HepG2 (cell line): ENCODE results near the gene AIP. TPM values are rescaled to one million over a fixed set of nuclear protein-coding genes. Genes with fewer than 3 reads are reported as not detected.

ENCODE experiments used
- BCL6 ChIP-seq: IDR thresholded peaks from 2 replicates; pipeline ENCODE4 v1.6.1; 2016; ENCODE audit warnings: missing genetic modification reagents, missing compliant biosample characterization
- GABPB1 ChIP-seq: IDR thresholded peaks from 2 replicates; pipeline ENCODE4 v1.6.1; 2016; ENCODE audit warnings: mild to moderate bottlenecking, missing genetic modification reagents, moderate library complexity, missing compliant biosample characterization
- NFE2L2 ChIP-seq: fragments of 150-350 bp; IDR thresholded peaks from 2 replicates; pipeline ENCODE4 v1.6.1; 2014; ENCODE audit warnings: low read length
- RBFOX2 ChIP-seq: fragments of 200-400 bp; formaldehyde crosslinking; IDR thresholded peaks from 2 replicates; pipeline ENCODE4 v1.6.1; 2017; ENCODE audit warnings: low read depth, mild to moderate bottlenecking, low read length
- polyA plus RNA-seq, 8 experiments: library from polyadenylated mRNA; depleted of rRNA in 3 of 8; stranded (reverse) in 7 of 8; unstranded in 1 of 8; fragments of >200 nt; fragmentation: Illumina TruSeq in 4 of 8; extraction: Trizol in 4 of 8; gene quantifications; 2 replicates each; pipeline versions ENCODE4 v1.2.1 to v1.2.3, GENCODE V29; 2011 to 2016; ENCODE audit warnings: low read depth in 4 of 8, missing spikeins in 1 of 8, mixed read lengths in 1 of 8; ENCODE audit not compliant: insufficient read depth in 1 of 8
- total RNA-seq, 5 experiments: library from RNA; depleted of rRNA; stranded (reverse); fragments of >200 nt; fragmentation: Illumina TruSeq; extraction: Trizol; gene quantifications; 2 replicates each; pipeline ENCODE4 v1.2.3, GENCODE V29; 2016; ENCODE audit warnings: low read depth in 1 of 5
- TF ChIP-seq, protein P1 (sequence below): IDR thresholded peaks from 2 replicates; pipeline ENCODE4 v1.6.1; 2016; ENCODE audit warnings: mild to moderate bottlenecking
- TF ChIP-seq, protein P2 (sequence below): sonication (generic); formaldehyde crosslinking; IDR thresholded peaks from 2 replicates; pipeline ENCODE4 v1.4.0; 2020; ENCODE audit warnings: low read depth, missing genetic modification reagents
- TF ChIP-seq, protein P3 (sequence below): sonication (generic); formaldehyde crosslinking; IDR thresholded peaks from 2 replicates; pipeline ENCODE4 v1.5.1; 2020; ENCODE audit warnings: mild to moderate bottlenecking, missing genetic modification reagents

AIP gene
- total and polyA plus RNA-seq, 2 of the 13 experiments (the other 11 are each of a cell fraction or from before 2014, with no cell fraction given), result 51.8 to 110 TPM

DNA sequence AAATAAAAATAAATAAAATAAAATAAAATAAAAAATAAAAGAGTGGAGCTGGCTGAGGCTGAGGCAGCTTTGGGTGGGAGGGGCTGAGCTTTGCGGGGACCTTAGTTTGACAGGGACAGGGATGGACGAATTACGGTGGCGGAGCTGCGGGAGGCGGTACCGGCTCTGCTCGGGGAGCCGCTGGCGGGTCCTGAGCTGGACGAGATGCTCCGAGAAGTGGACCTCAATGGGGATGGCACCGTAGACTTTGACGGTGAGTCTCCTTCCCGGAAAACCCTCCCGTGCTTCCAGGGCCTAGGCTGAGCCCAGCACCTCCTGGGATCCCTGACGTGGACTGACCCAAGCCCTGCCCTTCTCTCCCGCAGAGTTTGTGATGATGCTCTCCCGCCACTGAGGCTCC is 24.6 kb upstream of the AIP start (continued):
- TF ChIP-seq, protein P1, sequence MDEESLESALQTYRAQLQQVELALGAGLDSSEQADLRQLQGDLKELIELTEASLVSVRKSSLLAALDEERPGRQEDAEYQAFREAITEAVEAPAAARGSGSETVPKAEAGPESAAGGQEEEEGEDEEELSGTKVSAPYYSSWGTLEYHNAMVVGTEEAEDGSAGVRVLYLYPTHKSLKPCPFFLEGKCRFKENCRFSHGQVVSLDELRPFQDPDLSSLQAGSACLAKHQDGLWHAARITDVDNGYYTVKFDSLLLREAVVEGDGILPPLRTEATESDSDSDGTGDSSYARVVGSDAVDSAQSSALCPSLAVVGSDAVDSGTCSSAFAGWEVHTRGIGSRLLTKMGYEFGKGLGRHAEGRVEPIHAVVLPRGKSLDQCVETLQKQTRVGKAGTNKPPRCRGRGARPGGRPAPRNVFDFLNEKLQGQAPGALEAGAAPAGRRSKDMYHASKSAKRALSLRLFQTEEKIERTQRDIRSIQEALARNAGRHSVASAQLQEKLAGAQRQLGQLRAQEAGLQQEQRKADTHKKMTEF (CRISPR knock-in tag), result no peak
- no peak for TF ChIP-seq RBFOX2
- TF ChIP-seq, protein P2, sequence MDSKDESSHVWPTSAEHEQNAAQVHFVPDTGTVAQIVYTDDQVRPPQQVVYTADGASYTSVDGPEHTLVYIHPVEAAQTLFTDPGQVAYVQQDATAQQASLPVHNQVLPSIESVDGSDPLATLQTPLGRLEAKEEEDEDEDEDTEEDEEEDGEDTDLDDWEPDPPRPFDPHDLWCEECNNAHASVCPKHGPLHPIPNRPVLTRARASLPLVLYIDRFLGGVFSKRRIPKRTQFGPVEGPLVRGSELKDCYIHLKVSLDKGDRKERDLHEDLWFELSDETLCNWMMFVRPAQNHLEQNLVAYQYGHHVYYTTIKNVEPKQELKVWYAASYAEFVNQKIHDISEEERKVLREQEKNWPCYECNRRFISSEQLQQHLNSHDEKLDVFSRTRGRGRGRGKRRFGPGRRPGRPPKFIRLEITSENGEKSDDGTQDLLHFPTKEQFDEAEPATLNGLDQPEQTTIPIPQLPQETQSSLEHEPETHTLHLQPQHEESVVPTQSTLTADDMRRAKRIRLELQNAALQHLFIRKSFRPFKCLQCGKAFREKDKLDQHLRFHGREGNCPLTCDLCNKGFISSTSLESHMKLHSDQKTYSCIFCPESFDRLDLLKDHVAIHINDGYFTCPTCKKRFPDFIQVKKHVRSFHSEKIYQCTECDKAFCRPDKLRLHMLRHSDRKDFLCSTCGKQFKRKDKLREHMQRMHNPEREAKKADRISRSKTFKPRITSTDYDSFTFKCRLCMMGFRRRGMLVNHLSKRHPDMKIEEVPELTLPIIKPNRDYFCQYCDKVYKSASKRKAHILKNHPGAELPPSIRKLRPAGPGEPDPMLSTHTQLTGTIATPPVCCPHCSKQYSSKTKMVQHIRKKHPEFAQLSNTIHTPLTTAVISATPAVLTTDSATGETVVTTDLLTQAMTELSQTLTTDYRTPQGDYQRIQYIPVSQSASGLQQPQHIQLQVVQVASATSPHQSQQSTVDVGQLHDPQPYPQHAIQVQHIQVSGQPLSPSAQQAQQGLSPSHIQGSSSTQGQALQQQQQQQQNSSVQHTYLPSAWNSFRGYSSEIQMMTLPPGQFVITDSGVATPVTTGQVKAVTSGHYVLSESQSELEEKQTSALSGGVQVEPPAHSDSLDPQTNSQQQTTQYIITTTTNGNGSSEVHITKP (CRISPR knock-in tag), result no peak
- no peak for TF ChIP-seq BCL6 (CRISPR knock-in tag)
- no peak for TF ChIP-seq NFE2L2
- no peak for TF ChIP-seq GABPB1 (CRISPR knock-in tag)
- TF ChIP-seq, protein P3, sequence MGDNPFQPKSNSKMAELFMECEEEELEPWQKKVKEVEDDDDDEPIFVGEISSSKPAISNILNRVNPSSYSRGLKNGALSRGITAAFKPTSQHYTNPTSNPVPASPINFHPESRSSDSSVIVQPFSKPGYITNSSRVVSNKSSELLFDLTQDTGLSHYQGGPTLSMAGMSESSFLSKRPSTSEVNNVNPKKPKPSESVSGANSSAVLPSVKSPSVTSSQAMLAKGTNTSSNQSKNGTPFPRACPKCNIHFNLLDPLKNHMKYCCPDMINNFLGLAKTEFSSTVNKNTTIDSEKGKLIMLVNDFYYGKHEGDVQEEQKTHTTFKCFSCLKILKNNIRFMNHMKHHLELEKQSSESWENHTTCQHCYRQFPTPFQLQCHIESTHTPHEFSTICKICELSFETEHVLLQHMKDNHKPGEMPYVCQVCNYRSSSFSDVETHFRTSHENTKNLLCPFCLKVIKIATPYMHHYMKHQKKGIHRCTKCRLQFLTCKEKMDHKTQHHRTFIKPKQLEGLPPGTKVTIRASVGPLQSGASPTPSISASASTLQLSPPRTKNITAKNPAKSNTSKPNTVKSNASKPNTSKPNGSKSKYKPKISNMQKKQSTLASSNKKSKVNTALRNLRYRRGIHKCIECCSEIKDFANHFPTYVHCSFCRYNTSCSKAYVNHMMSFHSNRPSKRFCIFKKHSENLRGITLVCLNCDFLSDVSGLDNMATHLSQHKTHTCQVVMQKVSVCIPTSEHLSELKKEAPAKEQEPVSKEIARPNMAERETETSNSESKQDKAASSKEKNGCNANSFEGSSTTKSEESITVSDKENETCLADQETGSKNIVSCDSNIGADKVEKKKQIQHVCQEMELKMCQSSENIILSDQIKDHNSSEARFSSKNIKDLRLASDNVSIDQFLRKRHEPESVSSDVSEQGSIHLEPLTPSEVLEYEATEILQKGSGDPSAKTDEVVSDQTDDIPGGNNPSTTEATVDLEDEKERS (CRISPR knock-in tag), result no peak
